K562 (cell line): ENCODE measurements around the gene NDUFC2. TPM values are rescaled to one million over a fixed set of nuclear protein-coding genes. Genes with fewer than 3 reads are reported as not detected.

Experiments
- AFF1 ChIP-seq, 2 experiments: fragments of 450-650 bp; IDR thresholded peaks; 2 replicates each; pipeline ENCODE4 v1.6.1; 2018; ENCODE audit warnings: mild to moderate bottlenecking in 2 of 2, low read depth in 1 of 2; ENCODE audit not compliant: partially characterized antibody in 2 of 2
- E2F1 ChIP-seq: sonication (generic); formaldehyde crosslinking; IDR thresholded peaks from 2 replicates; pipeline ENCODE4 v1.8.1; 2023; ENCODE audit warnings: mild to moderate bottlenecking, missing genetic modification reagents, moderate library complexity
- KDM5B ChIP-seq: fragments of 200-600 bp; sonication (generic); IDR thresholded peaks from 2 replicates; pipeline ENCODE4 v1.6.1; 2012; ENCODE audit warnings: low read depth, mild to moderate bottlenecking, moderate library complexity, low read length, control low read depth, inconsistent platforms; ENCODE audit not compliant: insufficient replicate concordance
- NCOA4 ChIP-seq: fragments of 450-650 bp; IDR thresholded peaks from 2 replicates; pipeline ENCODE4 v1.6.1; 2018; ENCODE audit warnings: mild to moderate bottlenecking; ENCODE audit not compliant: partially characterized antibody
- PRMT5 ChIP-seq: sonication (generic); formaldehyde crosslinking; IDR thresholded peaks from 2 replicates; pipeline ENCODE4 v1.5.0; 2020; ENCODE audit warnings: missing genetic modification reagents
- ZNF175 ChIP-seq: fragments of 200-800 bp; sonication (Bioruptor generic); IDR thresholded peaks from 2 replicates; pipeline ENCODE4 v1.6.1; 2016; ENCODE audit warnings: low read depth, mild to moderate bottlenecking, missing genetic modification characterization, missing compliant biosample characterization
- ZNF384 ChIP-seq: IDR thresholded peaks from 2 replicates; pipeline ENCODE4 v1.6.1; 2012; ENCODE audit warnings: low read depth, low read length, improper control_type of control experiment
- ZNF436 ChIP-seq: fragments of 250-450, 450-650 bp; sonication (Bioruptor Pico); formaldehyde crosslinking; IDR thresholded peaks from 2 replicates; pipeline ENCODE4 v1.7.0; 2020; ENCODE audit warnings: mild to moderate bottlenecking
- polyA plus RNA-seq, 8 experiments: library from polyadenylated mRNA; depleted of rRNA in 4 of 8; stranded (reverse) in 5 of 8; unstranded in 3 of 8; fragments of >200 nt; fragmentation: Nextera tagmentation in 2 of 8; fragmentation: Illumina TruSeq in 1 of 8; extraction: Ambion mirVana in 2 of 8; extraction: Trizol in 1 of 8; gene quantifications; 2 replicates each; pipeline versions ENCODE4 v1.2.1 to v1.2.3, GENCODE V29; 2011 to 2014; ENCODE audit warnings: inconsistent platforms in 1 of 8, missing spikeins in 1 of 8
- total RNA-seq, 7 experiments: library from RNA; depleted of rRNA in 6 of 7; stranded (reverse); fragments of >200 nt in 6 of 7; fragmentation: Illumina TruSeq in 2 of 7; extraction: Trizol in 2 of 7; gene quantifications; 2 replicates each; pipeline versions ENCODE4 v1.2.1 to v1.2.3, GENCODE V29; 2011 to 2021; ENCODE audit warnings: low replicate concordance in 1 of 7
- TF ChIP-seq, protein P1 (sequence below): IDR thresholded peaks from 2 replicates; pipeline ENCODE4 v1.6.1; 2014; ENCODE audit warnings: antibody characterized with exemption
- TF ChIP-seq, protein P2 (sequence below): fragments of 250-450 bp; sonication (Bioruptor Pico); IDR thresholded peaks from 2 replicates; pipeline ENCODE4 v1.5.0; 2021; ENCODE audit warnings: mild to moderate bottlenecking, moderate library complexity
- TF ChIP-seq, protein P3 (sequence below): fragments of 450-650 bp; IDR thresholded peaks from 2 replicates; pipeline ENCODE4 v1.6.1; 2018; ENCODE audit not compliant: partially characterized antibody

NDUFC2 gene
- total and polyA plus RNA-seq, 9 of the 15 experiments (the other 6 are each of a cell fraction or from before 2014, with no cell fraction given) = 168 to 1,119 (median 442) TPM

- TF ChIP-seq AFF1 (IDR thresholded peaks at IDR 0.05; ENCODE audit: low read depth in 1 of 2, partially characterized antibody in 2 of 2) (no peak), ZNF384 (peak; percentile 72), KDM5B (peak; percentile 88), E2F1 (CRISPR knock-in tag) (no peak), PRMT5 (CRISPR knock-in tag) (no peak), ZNF175 (CRISPR knock-in tag) (no peak), NCOA4 (no peak), ZNF436 (CRISPR knock-in tag) (no peak)
- TF ChIP-seq, protein P1, sequence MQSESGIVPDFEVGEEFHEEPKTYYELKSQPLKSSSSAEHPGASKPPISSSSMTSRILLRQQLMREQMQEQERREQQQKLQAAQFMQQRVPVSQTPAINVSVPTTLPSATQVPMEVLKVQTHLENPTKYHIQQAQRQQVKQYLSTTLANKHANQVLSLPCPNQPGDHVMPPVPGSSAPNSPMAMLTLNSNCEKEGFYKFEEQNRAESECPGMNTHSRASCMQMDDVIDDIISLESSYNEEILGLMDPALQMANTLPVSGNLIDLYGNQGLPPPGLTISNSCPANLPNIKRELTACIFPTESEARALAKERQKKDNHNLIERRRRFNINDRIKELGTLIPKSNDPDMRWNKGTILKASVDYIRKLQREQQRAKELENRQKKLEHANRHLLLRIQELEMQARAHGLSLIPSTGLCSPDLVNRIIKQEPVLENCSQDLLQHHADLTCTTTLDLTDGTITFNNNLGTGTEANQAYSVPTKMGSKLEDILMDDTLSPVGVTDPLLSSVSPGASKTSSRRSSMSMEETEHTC = no peak
- TF ChIP-seq, protein P2, sequence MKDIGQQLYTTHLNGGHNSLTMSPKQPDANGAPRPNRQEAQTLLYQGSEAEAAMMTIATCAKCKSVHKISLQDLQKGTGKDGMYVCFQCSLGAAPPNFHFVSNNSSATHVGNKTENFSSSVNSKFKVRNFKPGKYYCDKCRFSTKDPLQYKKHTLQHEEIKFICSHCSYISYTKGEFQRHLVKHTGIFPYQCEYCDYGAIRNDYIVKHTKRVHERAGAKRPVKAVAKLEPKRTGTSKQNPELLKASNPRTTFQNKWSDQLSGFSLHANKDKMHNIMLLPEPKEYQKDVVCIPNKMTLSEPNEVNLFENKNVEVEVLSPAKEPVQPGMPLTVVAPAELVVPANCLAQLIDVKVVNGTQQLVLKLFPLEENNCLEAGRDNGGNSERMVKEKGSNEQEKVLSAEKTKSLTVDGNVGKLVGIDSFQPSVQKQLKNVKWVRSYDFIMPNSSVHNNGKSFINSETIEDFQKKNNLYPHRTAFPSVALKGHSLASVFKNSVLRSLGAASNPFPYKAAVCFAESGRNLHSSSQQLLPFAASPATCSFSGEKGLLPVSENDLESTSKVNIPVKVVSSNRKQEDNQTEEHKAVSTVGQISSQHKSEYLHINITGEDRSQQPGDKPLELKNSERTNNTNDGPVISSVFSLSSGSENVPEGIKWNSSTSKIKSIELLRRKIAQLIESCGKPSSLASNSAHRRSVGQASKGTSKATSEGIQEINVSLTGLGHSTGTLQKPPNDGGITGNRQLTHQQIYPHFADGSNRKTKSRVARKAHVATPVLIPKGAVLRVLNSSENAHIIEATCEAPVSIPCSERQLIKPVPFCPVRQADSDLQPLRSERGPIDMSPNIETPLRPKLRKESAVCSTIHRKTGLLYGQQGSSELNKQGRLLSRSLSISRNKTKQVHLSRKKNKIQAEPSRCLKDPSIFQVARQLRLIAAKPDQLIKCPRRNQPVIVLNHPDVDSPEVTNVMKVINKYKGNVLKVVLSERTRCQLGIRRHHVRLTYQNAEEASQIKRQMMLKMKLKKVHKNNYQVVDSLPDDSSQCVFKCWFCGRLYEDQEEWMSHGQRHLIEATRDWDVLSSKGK = no peak
- TF ChIP-seq, protein P3, sequence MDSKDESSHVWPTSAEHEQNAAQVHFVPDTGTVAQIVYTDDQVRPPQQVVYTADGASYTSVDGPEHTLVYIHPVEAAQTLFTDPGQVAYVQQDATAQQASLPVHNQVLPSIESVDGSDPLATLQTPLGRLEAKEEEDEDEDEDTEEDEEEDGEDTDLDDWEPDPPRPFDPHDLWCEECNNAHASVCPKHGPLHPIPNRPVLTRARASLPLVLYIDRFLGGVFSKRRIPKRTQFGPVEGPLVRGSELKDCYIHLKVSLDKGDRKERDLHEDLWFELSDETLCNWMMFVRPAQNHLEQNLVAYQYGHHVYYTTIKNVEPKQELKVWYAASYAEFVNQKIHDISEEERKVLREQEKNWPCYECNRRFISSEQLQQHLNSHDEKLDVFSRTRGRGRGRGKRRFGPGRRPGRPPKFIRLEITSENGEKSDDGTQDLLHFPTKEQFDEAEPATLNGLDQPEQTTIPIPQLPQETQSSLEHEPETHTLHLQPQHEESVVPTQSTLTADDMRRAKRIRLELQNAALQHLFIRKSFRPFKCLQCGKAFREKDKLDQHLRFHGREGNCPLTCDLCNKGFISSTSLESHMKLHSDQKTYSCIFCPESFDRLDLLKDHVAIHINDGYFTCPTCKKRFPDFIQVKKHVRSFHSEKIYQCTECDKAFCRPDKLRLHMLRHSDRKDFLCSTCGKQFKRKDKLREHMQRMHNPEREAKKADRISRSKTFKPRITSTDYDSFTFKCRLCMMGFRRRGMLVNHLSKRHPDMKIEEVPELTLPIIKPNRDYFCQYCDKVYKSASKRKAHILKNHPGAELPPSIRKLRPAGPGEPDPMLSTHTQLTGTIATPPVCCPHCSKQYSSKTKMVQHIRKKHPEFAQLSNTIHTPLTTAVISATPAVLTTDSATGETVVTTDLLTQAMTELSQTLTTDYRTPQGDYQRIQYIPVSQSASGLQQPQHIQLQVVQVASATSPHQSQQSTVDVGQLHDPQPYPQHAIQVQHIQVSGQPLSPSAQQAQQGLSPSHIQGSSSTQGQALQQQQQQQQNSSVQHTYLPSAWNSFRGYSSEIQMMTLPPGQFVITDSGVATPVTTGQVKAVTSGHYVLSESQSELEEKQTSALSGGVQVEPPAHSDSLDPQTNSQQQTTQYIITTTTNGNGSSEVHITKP = no peak
Measured at GRCh38 chr11:78079232-78080083, at the start of gene NDUFC2 (continued).
